Esophagus squamous epithelium (tissue), 4 donors: ENCODE results near the gene CABCOCO1.

Source experiments
- POLR2A ChIP-seq, 4 donors: fragments of 450-650 bp; IDR thresholded peaks; one replicate each; pipeline ENCODE4 v1.6.1; 2017; ENCODE audit warnings: antibody characterized with exemption in 4 of 4, mild to moderate bottlenecking in 4 of 4, moderate library complexity in 3 of 4
- TF ChIP-seq, protein P1 (sequence below), 6 experiments: fragments of 450-650 bp in 4 of 6; fragments of 200-600 bp in 2 of 6; sonication (generic) in 2 of 6; IDR thresholded peaks; one replicate each; pipeline ENCODE4 v1.5.1; 2016 to 2019; ENCODE audit warnings: antibody characterized with exemption in 6 of 6, mild to moderate bottlenecking in 4 of 6, moderate library complexity in 4 of 6

DNA sequence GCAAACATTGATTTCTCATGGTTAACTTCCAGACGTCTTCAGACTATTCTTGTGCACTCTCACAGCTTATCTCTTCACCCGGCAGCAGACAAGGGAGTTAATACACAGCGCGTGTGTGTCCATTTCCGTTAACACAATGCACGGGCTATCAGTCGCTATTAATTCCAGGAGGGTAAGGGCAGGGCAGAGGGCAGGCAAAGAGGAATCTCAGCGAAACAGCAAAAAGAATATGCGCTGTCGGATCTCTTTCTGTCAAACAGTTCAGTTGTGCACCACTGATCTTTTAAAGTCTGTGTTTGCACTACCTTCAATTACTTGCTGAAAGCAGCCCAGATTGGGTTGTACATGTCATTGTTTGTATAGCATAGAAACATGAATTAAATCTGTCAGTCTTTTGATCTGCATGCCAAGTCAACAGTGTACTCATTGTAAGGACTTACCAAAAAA is 41.1 kb upstream of the CABCOCO1 start:
- TF ChIP-seq, protein P1, sequence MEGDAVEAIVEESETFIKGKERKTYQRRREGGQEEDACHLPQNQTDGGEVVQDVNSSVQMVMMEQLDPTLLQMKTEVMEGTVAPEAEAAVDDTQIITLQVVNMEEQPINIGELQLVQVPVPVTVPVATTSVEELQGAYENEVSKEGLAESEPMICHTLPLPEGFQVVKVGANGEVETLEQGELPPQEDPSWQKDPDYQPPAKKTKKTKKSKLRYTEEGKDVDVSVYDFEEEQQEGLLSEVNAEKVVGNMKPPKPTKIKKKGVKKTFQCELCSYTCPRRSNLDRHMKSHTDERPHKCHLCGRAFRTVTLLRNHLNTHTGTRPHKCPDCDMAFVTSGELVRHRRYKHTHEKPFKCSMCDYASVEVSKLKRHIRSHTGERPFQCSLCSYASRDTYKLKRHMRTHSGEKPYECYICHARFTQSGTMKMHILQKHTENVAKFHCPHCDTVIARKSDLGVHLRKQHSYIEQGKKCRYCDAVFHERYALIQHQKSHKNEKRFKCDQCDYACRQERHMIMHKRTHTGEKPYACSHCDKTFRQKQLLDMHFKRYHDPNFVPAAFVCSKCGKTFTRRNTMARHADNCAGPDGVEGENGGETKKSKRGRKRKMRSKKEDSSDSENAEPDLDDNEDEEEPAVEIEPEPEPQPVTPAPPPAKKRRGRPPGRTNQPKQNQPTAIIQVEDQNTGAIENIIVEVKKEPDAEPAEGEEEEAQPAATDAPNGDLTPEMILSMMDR (IDR thresholded peaks at IDR 0.05): no peak
- TF ChIP-seq POLR2A (IDR thresholded peaks at IDR 0.05): no peak
